Measurements from ENCODE around the gene ZNF530.

ZNF530 gene

GRCh38 chr19:57578487-57579205 lies 21.0 kb upstream of the ZNF530 start, which contains the start of gene ZNF416:
TSS of gene ZNF416 (minus strand) at chr19:57578911. CDS start at chr19:57578704, 207 bp downstream.
- TF ChIP-seq CTCF (IDR thresholded peaks at IDR 0.05; ENCODE audit: low read depth, low read length) = peak; percentile 4
- in situ Hi-C loops (cut with HindIII; ENCODE audit: low sequenced_read_pairs) = no loop called here

GRCh38 chr19:57583104-57583520 lies 16.6 kb upstream of the ZNF530 start:
- no peak for TF ChIP-seq CTCF (IDR thresholded peaks at IDR 0.05; ENCODE audit: low read depth, low read length)
- no peak overlapping the region for H3K4me3 ChIP-seq (ENCODE audit: low read depth, low read length)
- in situ Hi-C loops (cut with HindIII; ENCODE audit: low sequenced_read_pairs) = no loop called here
- no peak for DNase-seq (ENCODE audit: low read depth, low spot score)

More at GRCh38 chr19:57578487-57579205, 21.0 kb upstream of the ZNF530 start, which contains the start of gene ZNF416:
- DNase-seq (ENCODE audit: low read depth, low spot score) = peak; percentile 99
- H3K4me3 ChIP-seq (ENCODE audit: low read depth, low read length) = peak within 1 kb of the TSS; percentile 87

GRCh38 chr19:57583521-57584416 lies 15.9 kb upstream of the ZNF530 start, which contains the start of gene ZIK1:
TSS of gene ZIK1 (plus strand) at chr19:57584145. CDS start at chr19:57584357, 212 bp downstream.
- in situ Hi-C loops (cut with HindIII; ENCODE audit: low sequenced_read_pairs) = no loop called here
- TF ChIP-seq CTCF (IDR thresholded peaks at IDR 0.05; ENCODE audit: low read depth, low read length) = no peak
- peak; percentile 95 for DNase-seq (ENCODE audit: low read depth, low spot score)
- peak within 1 kb of the TSS; percentile 67 for H3K4me3 ChIP-seq (ENCODE audit: low read depth, low read length)

- peak; percentile 55 for DNase-seq (ENCODE audit: low read depth, low spot score)
- in situ Hi-C loops (cut with HindIII; ENCODE audit: low sequenced_read_pairs) = no loop called here
- no peak overlapping the region for H3K4me3 ChIP-seq (ENCODE audit: low read depth, low read length)
- no peak for TF ChIP-seq CTCF (IDR thresholded peaks at IDR 0.05; ENCODE audit: low read depth, low read length)
These were observed 12.2 kb upstream of the ZNF530 start for GRCh38 chr19:57587529-57587928.

- in situ Hi-C loops (cut with HindIII; ENCODE audit: low sequenced_read_pairs) = no loop called here
- TF ChIP-seq CTCF (IDR thresholded peaks at IDR 0.05; ENCODE audit: low read depth, low read length) = no peak
- no peak for DNase-seq (ENCODE audit: low read depth, low spot score)
- peak overlapping the region; percentile 80 for H3K4me3 ChIP-seq (ENCODE audit: low read depth, low read length)
These were observed 316 bp upstream of the ZNF530 start for GRCh38 chr19:57599377-57599760.

GRCh38 chr19:57606931-57607330 lies 7.2 kb downstream of the ZNF530 start:
- in situ Hi-C loops (cut with HindIII; ENCODE audit: low sequenced_read_pairs) = no loop called here
- no peak for DNase-seq (ENCODE audit: low read depth, low spot score)
- H3K4me3 ChIP-seq (ENCODE audit: low read depth, low read length) = no peak overlapping the region
- no peak for TF ChIP-seq CTCF (IDR thresholded peaks at IDR 0.05; ENCODE audit: low read depth, low read length)
